Caco-2 (cell line): ENCODE data around the gene FBXL5. TPM values are rescaled to one million over a fixed set of nuclear protein-coding genes. Genes with fewer than 3 reads are reported as not detected.

Experiments used
- BruUV-seq: library from RNA; stranded (reverse); fragments of 400-500 nt; replicated peaks from 2 replicates; lab custom pipeline; 2021; lab: Mats Ljungman, UMichigan
- CTCF ChIA-PET: fragments of 300-600 bp; sonication (Branson Sonifier 250); formaldehyde crosslinking; loops from one replicate; lab custom pipeline; 2022; ENCODE audit warnings: antibody characterized with exemption; lab: Charles Lee
- POLR2A ChIA-PET: fragments of 300-600 bp; sonication (Branson Sonifier 250); formaldehyde crosslinking; loops from one replicate; lab custom pipeline; 2022; ENCODE audit warnings: antibody characterized with exemption; lab: Charles Lee
- DNase-seq, 2 experiments: peaks; one replicate each; pipeline versions ENCODE4 v3.0.0 to v3.0.0-alpha.2; 2020 to 2022
- H3K27me3 ChIP-seq: replicated peaks from 2 replicates; pipeline ENCODE4 v1.6.0; 2011; ENCODE audit warnings: low read length; ENCODE audit not compliant: control insufficient read depth, insufficient read depth
- H3K36me3 ChIP-seq: 2 replicates; pipeline ENCODE4 v1.5.1; 2011; ENCODE audit warnings: low read length; ENCODE audit not compliant: control insufficient read depth, insufficient read depth
- H3K4me1 ChIP-seq: fragments of 250-450 bp; sonication (Bioruptor Pico); 2 replicates; pipeline ENCODE4 v1.5.1; 2020; ENCODE audit warnings: mild to moderate bottlenecking
- H3K4me3 ChIP-seq: 2 replicates; pipeline ENCODE4 v1.5.1; 2011; ENCODE audit warnings: low read depth, mild to moderate bottlenecking, control low read depth, low read length
- H3K9me3 ChIP-seq: fragments of 250-450 bp; sonication (Bioruptor Pico); 2 replicates; pipeline ENCODE4 v1.5.1; 2020; ENCODE audit warnings: mild to moderate bottlenecking, moderate library complexity
- H3K27ac Mint-ChIP-seq: one replicate; pipeline ENCODE4 v1.8.0; 2022; ENCODE audit warnings: mixed read lengths; ENCODE audit not compliant: unreplicated experiment
- H3K27me3 Mint-ChIP-seq: one replicate; pipeline ENCODE4 v1.8.0; 2022; ENCODE audit warnings: mixed read lengths; ENCODE audit not compliant: insufficient read depth, unreplicated experiment
- H3K36me3 Mint-ChIP-seq: one replicate; pipeline ENCODE4 v1.8.0; 2022; ENCODE audit warnings: mild to moderate bottlenecking, mixed read lengths; ENCODE audit not compliant: insufficient read depth, unreplicated experiment
- H3K4me1 Mint-ChIP-seq: one replicate; pipeline ENCODE4 v1.8.0; 2022; ENCODE audit warnings: low read depth, mixed read lengths; ENCODE audit not compliant: unreplicated experiment
- H3K4me3 Mint-ChIP-seq: one replicate; pipeline ENCODE4 v1.8.0; 2022; ENCODE audit warnings: mild to moderate bottlenecking, moderate library complexity, mixed read lengths; ENCODE audit not compliant: unreplicated experiment
- H3K9me3 Mint-ChIP-seq: one replicate; pipeline ENCODE4 v1.8.0; 2022; ENCODE audit warnings: mixed read lengths; ENCODE audit not compliant: unreplicated experiment
- CTCF ChIP-seq, 2 experiments: fragments of 200-600 bp in 1 of 2; IDR thresholded peaks; 1 replicate in 1 of 2; 2 replicates in 1 of 2; pipeline versions ENCODE4 v1.5.1 to v1.8.0; 2011 to 2022; ENCODE audit warnings: antibody characterized with exemption in 1 of 2, control low read depth in 1 of 2, inconsistent platforms in 1 of 2, low read depth in 1 of 2, low read length in 1 of 2, mild to moderate bottlenecking in 1 of 2, moderate library complexity in 1 of 2; ENCODE audit not compliant: insufficient read depth in 1 of 2, severe bottlenecking in 1 of 2, unreplicated experiment in 1 of 2
- intact Hi-C: fragments of 100-400 bp; cut with micrococcal nuclease; formaldehyde crosslinking; loops from one replicate; pipeline ENCODE4 v1.10.0; 2022; ENCODE audit not compliant: unreplicated experiment
- total RNA-seq: library from RNA; stranded (reverse); gene quantifications from 2 replicates; pipeline ENCODE4 v1.2.3, GENCODE V29; 2022

FBXL5 gene
- total RNA-seq, 1 experiment from 2014 or later, result 29.1 TPM

- Histone ChIP-seq H3K9me3 (no peaks in the 10 kb centered on the region), H3K4me3 (peak overlapping the region; percentile 0; the same call in 1 of the 2 replicates), H3K27me3 (no peaks in the 10 kb centered on the region), H3K4me1 (peaks cover 28% of the 10 kb centered on the region), H3K36me3 (no peaks in the 10 kb centered on the region)
- no peak for DNase-seq
- TF ChIP-seq CTCF (IDR thresholded peaks at IDR 0.05; ENCODE audit: insufficient read depth in 1 of 2, low read depth in 1 of 2, low read length in 1 of 2, severe bottlenecking in 1 of 2, unreplicated experiment in 1 of 2), result no peak
- H3K4me1 Mint-ChIP-seq, result peaks cover 29% of the 10 kb centered on the region
- no peaks in the 10 kb centered on the region for H3K9me3 Mint-ChIP-seq
- H3K27me3 Mint-ChIP-seq, result no peaks in the 10 kb centered on the region
- ChIA-PET POLR2A (no interaction called here), CTCF (interaction anchor here (0.6 kb wide), 1 partner anchor 295 kb away, joined by 6 read pairs; no protein-coding TSS in a partner anchor)
- peaks cover 31% of the 10 kb centered on the region for H3K36me3 Mint-ChIP-seq
- peak overlapping the region; percentile 97 for H3K27ac Mint-ChIP-seq
- no TSS peak for BruUV-seq
- peak overlapping the region; percentile 95 for H3K4me3 Mint-ChIP-seq
- intact Hi-C loops, result no loop called here
Measured at GRCh38 chr4:15683143-15683495, 28.0 kb upstream of the FBXL5 start.

GRCh38 chr4:15682242-15683142 is 27.3 kb upstream of the FBXL5 start:
- peaks cover 33% of the 10 kb centered on the region for H3K4me1 Mint-ChIP-seq
- intact Hi-C loops, result no loop called here
- H3K27me3 Mint-ChIP-seq, result no peaks in the 10 kb centered on the region

More at GRCh38 chr4:15682242-15683142, 27.3 kb upstream of the FBXL5 start:
- ChIA-PET CTCF (interaction anchor here (0.6 to 1.1 kb wide), 3 partner anchors 8 to 296 kb away, joined by 3 to 6 read pairs (median 5); no protein-coding TSS in a partner anchor), POLR2A (interaction anchor here (1.0 to 2.0 kb wide), 2 partner anchors 27 to 203 kb away, joined by 3 to 6 read pairs; partner anchors contain the start of gene FBXL5)
- no peaks in the 10 kb centered on the region for H3K36me3 ChIP-seq
- no peaks in the 10 kb centered on the region for H3K9me3 ChIP-seq
- peak overlapping the region; percentile 60 for H3K4me3 ChIP-seq
- no peak for TF ChIP-seq CTCF (IDR thresholded peaks at IDR 0.05; ENCODE audit: insufficient read depth in 1 of 2, low read depth in 1 of 2, low read length in 1 of 2, severe bottlenecking in 1 of 2, unreplicated experiment in 1 of 2)
- Mint-ChIP-seq H3K36me3 (peaks cover 25% of the 10 kb centered on the region), H3K4me3 (peak overlapping the region; percentile 95), H3K9me3 (no peaks in the 10 kb centered on the region), H3K27ac (peak overlapping the region; percentile 97)
- BruUV-seq, result no TSS peak
- H3K4me1 ChIP-seq, result peaks cover 32% of the 10 kb centered on the region
- no peak for DNase-seq
- H3K27me3 ChIP-seq, result no peaks in the 10 kb centered on the region
